Measurements from ENCODE around the gene EPG5.
A peak's percentile ranks its signal among the peaks of the same experiment; 100 is the strongest.
"Not testable (repeated sequence)": the region's sequence is repeated elsewhere in the genome, so short reads cannot be mapped to it uniquely, and the experiment has no call there.

The EPG5 gene

DNA sequence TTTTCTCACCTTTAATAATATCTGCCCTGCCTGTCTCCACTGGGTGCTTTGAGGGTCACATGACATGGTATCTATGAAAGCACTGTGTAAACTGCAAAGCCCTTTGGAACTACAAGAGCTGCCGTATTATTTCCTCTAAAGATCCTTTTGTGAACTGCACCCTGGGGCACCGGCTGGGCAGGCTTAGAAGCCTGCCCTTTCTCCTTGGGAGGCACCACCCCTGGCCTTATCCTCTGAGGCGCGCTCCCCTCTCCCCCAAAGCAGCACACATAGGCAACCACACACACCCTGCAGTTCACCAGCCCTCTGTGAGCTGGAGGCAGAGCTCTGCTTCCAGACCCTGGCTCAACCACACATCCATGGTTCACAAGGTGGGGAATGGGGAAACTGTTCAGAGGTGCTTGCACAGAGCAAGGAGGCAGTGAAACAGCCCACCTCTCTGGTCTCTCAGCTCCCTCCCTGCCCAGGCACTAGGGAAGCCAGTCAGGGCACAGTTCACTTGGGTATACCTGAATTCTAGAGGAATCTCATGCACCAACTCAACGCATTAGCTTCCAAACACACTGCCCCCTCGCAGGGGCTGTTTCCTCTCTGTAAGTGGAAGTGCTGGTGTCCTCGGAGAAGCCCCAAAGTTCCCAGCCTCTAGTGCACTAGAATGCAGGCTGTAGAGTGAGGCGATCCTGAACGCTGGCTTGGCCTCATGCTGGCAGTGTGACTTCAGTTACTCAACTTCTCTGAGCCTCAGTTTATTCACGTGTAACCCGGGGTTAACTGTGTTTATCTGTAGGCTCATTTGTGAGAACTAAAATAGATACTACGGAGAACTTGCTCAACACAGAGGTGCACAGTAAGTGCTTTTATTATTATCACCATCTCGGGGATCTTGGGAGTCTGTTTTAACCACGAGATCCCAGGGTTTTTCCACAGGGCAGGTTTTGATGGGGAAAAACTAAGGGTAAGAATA is 130.6 kb downstream of the EPG5 start:
- DNase-seq = no peak

DNA sequence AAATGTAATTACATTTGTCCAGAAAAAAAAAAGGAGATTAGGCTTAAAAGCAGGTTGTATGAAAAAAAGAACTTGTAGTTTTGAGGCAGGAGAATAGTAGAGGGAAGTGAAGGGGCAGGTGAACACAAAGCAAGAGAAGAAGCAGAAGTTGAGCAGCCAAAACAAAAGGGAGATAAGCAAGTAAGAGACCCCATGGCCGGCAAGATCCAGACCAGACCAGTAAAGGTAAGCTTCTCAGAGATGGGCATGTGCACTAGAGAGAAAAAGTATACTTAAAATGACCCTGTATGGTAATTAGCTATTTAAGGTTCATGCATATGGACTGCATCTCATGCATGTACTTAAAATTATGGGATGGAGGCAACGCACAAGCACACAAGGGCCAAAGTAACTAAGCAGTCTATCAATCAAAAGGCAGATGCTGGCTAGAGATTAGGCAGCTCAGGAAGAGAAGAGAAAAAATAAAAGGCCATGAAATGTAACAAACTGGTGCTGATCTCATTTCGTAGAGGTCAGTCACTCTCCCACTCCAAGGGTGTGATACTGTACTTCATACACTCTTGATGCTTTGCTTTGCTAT is 132.0 kb downstream of the EPG5 start:
- no peak for DNase-seq

DNA sequence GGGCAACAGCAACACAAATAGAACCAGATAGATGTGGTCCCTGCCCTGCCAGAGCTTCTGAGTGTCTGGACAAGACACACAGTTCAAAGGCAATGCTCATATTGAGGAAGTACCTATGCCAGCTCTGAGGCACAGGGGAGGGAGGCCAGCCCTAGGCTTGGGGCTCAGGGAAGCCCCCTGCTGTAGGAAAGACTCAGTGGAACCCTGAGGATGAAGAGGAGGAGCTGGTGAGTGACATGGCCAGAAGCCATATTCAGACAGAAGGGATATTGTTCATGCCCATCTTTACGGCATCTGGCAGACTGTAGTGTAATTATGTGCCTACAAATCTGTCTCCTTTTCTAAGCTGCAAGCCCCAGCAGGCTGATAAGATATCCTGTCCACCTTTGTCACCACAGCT is 132.8 kb downstream of the EPG5 start:
- no peak for DNase-seq

DNA sequence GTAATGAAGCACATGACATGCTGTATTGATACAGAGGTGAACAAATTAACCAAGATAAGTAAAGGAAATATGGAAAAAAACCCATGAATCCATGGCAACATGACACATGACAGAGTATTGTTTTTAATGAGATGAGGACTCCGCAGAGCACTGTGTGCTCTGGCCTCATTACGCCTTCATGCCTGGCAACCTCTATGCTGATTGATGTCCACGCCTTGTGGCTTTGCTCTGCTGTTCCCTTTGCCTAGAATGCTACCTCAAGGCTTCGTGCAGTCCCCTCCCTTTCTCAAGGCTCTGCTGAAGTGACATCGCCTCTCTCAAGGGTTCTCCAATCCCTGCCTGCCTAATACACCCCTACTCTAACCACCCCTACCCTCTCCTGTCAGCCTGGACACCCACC is 133.3 kb downstream of the EPG5 start:
- no peak for DNase-seq

DNA sequence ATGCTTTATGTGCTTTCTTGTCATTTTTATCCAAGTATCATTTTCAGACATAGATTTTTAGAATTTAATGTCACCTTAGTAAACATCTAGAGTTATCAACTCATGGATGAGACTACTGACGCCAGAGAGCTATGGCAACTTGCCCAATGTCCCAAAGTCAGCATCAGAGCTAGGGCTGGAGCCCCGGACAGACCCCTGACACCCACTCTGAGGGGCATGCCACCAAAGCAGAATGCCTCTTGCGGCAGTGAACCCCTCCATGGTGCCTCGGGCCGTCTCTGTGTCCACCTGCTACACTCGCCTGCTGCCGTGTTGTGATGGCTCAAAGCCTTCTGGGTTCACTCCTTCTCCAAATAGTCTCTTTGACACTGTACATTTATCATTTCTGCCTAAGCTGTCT is 136.2 kb downstream of the EPG5 start:
- no peak for DNase-seq

DNA sequence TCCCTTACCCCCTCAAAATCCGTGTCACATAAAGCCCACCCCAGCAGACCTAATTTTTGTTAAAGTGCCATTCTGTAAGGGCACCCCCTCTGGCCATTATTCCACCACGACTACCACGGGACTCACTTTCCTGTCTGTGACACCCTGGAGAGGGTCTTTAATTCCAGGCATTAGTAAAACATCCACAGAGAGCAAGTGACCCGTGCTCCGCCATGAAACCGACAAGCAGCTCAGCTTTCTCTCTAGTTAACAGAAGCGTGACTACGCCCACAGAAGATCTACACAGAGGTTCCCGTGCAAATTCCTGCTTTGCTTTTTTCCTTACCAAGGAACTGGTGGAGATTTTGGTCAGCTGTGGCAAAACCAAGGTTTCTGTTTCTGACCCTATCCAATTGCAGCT is 137.3 kb downstream of the EPG5 start:
- no peak for DNase-seq

DNA sequence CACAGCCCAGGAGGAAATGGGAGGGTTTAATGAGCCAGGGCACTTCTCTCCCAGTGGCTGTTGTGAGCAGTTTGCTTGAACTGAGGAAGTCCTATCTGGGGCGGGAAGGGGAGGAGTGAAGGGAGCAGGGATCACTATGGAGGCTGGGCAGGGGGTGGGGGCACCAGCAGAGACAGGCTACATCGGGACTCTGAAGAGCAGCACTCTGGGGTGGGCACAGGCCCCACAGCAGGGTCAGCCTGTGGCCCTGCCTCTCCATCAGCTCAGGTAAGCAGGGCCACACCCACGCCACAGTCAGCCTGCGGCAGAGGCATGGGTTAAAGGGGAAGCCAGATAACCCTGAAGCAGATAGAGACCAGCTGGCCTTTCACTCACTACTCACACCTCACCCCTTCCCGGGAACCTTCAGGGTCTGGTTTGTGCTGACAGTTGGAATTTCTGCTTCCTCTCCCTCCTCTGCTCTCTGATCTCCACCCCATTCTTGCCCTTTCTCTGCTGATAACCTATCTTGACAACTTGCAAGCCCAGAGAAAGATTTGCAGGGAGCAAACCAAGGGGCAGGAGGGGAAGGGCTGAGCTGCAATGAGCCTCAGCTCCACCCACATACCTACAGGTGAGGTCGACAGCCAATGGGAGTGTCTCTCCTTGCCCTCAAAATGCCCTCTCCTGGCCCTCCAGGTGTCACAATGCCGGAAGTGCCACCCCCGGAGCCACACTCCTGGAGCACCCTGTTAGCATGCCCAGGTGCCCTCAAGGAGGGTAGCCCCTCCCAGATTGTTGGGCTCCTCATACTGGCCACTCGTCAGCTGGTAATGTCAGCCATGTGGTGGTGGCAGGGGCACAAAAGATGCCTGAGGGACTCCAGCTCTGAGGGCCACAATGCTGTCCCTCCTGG is 138.0 kb downstream of the EPG5 start:
- no peak for DNase-seq

DNA sequence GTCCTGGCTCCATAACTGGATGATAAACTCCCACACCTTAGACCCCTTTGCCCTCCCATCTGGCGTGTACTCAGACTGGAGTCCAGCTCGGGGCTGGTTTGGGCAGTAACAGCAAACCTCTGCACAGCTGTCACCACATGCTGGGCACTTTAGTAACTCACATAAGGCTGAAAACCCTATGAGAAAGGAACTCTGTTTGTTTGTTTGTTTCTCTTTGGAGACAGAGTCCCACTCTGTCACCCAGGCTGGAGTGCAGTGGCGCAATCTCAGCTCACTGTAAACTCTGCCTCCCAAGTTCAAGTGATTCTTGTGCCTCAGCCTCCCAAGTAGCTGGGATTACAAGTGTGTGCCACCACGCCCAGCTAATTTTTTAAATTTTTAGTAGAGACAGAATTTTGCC is 140.4 kb downstream of the EPG5 start:
- not testable (repeated sequence) for DNase-seq

DNA sequence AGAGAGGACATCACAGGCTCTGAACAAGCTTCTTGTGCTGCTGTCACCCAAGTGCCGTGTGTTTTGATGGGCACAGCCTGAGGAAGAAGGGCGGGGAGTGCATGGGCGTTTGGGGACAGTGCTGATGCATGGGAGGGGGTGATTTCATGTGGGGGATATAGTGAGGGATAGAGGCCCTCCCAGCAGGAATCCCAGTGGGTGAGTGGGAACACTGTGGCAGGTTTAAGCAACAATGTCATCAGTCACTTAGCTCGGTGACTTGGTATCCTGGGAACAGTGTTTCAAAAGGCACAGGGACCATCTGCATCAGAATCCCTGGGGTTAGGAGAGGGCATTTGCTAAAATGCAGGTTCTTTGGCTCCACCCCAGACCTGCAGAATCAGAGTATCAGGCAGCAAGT is 141.0 kb downstream of the EPG5 start:
- no peak for DNase-seq

DNA sequence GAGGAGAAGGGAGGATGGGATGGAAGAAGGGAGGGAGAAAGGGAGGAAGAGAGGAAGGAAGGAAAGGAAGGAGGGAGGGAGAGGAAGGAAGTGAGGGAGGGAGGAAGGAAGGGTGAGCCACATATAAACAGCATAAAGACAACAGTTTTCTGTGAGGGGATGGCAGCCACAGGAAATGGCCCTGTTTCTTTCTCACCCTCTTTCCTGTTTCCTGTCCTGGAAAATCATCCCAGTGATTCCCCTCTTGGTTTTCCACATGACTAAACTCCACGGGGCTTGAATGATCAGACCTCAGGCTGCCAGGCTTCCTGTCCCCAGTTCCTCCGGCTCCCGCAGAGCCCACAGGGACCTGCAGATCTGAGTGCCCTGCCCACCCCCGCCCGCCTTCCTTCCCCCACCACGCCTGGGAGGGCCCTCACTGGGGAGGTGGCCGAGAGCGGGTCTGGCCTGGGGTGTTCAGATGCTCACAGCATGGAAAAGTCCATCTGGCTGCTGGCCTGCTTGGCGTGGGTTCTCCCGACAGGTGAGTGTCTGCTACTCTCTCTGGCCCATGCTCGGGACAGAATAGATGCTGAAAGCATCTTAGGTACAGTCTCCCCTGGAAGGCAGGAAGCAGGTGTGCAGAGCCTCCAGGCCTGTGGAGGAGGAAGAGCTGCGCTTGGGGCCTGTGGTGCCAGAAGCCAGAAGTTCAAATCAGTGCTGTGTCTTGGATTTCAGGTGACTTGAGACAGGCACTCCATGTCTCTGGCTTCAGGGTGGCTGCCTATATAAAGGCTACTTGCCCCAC is 141.7 kb downstream of the EPG5 start, which contains the start of gene SIGLEC15:
TSS of gene SIGLEC15 (plus strand) at position 418 of the 787 bp plus-strand sequence. CDS start at position 472, 54 bp downstream.
- no peak for DNase-seq

DNA sequence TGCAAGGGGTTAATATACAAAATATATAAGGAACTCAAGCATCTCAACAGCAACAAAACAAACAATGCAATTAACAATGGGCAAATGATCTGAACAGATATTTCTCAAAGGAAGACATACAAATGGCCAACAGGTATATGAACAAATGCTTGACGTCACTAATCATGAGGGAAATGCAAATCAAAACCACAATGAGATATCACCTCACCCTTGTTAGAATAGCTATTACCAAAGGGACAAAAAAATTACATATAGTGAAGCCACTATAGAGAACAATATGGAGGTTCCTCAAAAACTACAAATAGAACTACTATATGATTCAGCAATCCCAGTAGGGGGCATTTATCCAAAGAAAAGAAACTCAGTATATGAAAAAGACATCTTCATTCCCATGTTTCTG is 145.4 kb downstream of the EPG5 start:
- DNase-seq = no peak

DNA sequence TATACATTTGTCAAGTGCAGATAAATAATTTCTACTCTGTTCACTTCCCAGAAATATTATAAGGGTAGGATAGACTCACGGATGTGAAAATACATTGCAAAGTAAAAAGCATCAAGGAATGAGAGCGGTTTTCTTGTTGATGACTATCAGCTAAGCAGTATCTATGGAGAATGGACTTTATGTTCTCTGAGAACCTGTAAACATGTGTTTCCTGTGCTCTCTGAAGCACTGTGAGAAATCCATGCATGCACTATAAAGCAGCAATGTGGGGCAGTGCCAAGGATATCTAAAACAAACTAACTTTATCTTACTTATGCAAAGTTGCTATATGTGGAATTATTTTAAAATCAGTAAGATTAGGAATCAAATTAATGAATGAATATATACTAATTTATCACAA is 146.1 kb downstream of the EPG5 start:
- no peak for DNase-seq

DNA sequence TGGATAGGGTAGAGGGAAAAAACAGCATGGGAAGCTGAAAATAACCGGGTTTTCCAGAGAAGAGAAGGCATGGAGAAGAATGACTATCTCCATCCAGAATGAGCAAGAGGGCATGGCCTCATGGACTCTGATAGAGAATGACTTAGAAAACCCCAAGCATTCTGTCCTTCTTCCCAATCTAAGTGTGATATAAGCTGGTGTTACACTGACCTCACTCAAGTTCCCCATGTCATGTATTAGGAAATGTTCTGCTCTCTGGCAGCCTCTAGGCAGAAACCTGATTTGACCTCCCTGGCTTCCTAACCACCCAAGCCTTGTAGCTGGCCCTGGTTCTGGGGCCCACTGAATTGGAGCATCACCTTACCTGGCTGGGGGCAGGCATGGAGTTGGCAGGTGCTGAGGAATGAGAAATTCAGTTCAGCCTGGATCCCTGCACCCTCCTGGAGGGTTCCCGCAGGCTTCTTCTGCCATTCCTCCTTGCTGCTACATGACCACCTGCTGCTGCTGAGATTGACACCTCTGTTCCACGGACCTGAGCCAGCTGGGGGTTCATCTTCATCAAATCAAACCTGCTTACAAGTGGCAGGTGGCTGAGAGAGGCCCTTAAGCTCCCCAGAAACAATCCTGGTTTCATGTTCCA is 146.9 kb downstream of the EPG5 start:
- no peak for DNase-seq

DNA sequence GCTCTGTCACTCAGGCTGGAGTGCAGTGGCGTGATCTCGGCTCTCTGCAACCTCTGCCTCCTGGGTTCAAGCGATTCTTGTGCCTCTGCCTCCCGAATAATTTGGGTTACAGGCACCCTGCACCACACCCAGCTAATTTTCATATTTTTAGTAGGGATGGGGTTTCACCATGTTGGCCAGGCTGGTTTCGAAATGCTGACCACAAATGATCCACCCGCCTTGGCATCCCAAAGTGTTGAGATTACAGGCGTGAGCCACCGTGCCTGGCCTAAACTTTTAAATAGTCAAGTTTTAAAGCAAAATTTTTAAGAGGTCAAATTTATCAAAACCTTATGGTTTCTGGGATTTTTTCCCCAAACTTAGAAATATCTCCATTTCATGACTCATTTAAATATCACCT is 148.4 kb downstream of the EPG5 start:
- DNase-seq = not testable (repeated sequence)

DNA sequence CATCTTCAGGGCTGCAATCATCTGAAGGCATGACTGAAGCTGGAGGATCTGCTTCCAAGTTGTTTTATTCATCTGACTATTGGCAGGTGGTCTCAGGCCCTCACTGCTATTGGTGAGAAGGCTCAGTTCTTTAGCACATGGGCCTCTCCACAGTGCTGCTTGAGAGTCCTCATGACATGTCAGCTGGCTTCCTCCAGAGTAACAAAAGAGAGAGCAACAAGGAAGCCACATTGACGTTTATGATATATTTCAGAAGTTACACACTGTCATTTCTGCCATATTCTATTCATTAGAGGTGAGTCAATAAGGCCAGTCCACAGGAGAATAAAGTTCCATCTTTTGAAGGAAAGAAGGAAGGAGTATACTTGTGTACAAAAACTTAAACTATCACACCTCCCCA is 149.6 kb downstream of the EPG5 start:
- no peak for DNase-seq

DNA sequence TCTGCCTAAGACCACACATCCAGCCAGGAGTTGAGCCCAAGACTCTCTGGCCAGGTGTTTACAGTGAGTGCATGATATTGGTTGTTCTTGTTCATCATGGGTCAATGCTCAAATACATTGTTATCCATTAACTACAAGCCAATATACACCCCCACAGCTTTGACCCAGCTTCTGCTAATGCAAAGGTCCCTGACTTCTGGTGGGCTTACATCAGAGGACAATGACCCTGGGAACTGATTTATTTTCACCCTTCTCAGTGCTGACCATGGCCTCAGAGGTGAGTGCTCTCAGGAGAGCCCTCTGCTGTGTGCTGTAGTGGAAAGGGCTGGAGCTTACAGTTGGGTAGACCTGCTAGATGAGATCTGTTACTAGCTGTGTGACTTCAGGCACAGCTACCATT is 152.4 kb downstream of the EPG5 start:
- not testable (repeated sequence) for DNase-seq

DNA sequence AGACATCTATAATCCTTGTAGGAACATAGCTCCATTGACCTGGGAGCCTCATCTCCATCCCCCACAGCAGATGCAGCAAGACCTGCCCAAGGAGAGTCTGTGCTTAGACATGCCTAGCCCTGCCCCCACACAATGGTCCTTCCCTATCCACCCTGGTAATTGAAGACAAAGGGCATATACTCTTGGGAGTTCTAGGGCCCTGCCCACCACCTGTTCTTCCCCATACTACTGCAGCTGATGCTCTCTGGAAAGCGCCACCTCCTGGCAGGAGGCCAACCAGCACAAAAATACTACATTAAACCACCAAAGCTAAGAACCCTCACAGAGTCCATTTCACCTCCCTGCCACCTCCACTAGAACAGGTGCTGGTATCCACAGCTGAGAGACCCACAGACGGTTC is 160.0 kb downstream of the EPG5 start:
- DNase-seq = not testable (repeated sequence)

DNA sequence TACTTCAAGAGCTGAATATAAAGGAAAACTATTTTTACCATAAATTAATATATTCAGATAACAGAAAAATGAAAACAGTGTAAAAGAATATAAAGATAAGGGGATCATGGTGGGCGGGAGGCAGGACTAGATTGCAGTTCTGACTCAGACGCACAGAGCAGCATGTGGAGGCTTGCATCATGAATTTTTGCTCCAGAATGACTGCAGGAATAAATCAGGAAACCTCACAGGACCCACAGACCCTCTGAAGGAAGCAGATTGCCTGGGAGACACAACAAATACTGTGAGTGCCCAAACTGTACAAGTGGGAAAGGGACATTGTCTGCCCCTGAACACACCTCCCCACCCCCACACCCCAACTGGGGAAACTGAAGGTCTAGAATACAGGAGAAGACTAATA is 160.9 kb downstream of the EPG5 start:
- peak; percentile 86 for DNase-seq

DNA sequence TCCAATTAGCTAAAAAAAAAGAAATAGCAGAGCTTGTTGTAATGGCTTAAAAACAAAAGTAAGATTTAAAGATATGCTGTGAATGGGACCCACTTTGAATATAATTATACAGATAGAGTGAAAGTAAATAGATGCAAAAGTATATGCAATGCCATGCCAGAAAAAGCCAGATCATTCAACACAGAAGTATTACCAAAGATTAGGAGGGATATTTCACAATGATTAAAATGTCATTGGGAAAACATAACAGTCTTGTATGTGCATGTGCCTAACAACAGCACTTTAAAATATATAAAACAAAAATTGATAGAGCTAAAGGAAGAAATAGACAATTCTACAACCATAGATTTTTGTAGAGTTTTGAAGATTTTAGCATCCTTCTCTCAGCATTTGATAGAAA is 161.6 kb downstream of the EPG5 start:
- no peak for DNase-seq

DNA sequence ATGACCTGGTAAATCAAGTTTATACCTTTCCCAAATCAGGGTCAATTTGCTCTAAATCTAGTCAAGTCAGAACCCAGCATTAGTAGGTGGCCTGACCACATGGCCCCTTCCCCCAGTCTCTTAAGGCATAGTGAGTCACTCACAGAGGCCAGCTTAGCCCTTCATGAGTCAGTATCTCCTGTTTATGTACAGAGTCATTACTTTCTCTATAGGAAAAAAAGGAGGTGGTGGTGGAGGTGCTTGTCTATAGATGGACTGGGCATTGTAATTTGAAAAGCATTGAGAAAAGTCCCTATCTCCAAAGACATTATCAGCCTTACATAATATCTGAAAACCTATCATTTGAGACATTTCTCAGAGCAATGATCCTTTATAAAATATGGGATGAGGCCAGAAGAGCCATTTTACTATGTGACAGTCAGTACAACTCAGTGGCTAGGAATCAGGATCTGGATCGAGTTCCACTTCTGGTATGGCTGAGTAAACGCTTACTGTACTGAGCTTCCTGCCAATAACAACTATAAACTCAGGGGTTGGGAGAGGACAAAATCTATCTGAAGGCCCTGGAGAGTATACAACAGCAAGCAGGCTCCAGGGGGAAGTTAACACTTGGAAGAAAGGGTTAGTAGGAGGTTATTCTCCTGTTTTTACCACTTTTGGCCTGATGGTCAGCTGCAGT is 164.2 kb downstream of the EPG5 start:
- peak; percentile 98 for DNase-seq

DNA sequence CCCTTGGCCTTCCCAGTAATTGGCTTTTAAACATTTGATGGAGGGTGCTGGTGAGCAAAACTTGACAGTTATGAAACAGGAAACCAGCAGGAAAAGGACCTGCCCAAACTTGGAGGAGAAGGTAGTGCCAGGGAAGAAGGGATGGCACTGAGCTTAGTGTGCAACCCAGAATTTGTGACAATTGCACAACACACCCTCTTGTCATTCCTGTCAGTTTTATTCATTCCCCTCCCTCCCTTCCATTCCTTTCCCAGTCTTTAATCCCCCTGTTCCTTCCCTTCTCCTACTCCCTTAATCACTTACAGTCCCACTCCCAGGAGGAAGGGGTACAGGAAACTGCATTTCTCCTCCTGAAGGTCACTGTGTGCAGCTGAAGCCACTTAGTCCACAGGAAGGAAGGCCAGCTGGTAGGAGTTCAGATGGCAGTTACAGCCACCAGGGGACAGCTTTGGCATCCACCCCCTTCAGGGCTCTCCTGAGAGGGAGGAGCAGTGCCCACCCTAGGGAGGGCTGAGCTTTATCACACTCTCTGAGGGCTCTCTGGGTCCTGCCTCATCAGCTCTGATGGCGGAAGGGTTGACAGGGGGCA is 165.6 kb downstream of the EPG5 start:
- peak; percentile 18 for DNase-seq

Data from fibroblast of skin of abdomen (primary cell).